NCI-H128 (cell line): ENCODE measurements around the gene TSEN54.

Source experiments
- DNase-seq: peaks from one replicate; lab custom pipeline; 2025; ENCODE audit not compliant: unreplicated experiment; lab: John Stamatoyannopoulos, UW

TSEN54 gene

GRCh38 chr17:75542728-75543336 is 26.5 kb downstream of the TSEN54 start:
- no peak for DNase-seq

GRCh38 chr17:75544250-75544649 is 27.9 kb downstream of the TSEN54 start:
- no peak for DNase-seq

GRCh38 chr17:75546181-75546580 is 29.9 kb downstream of the TSEN54 start:
- DNase-seq: no peak

- no peak for DNase-seq
These were observed 30.8 kb downstream of the TSEN54 start for GRCh38 chr17:75547091-75547490.

GRCh38 chr17:75548813-75549212 is 32.5 kb downstream of the TSEN54 start:
- DNase-seq: no peak

GRCh38 chr17:75549246-75550138 is 33.2 kb downstream of the TSEN54 start:
- peak; percentile 40 for DNase-seq

GRCh38 chr17:75550139-75550465 is 33.8 kb downstream of the TSEN54 start:
- no peak for DNase-seq

- no peak for DNase-seq
These were observed 34.9 kb downstream of the TSEN54 start for GRCh38 chr17:75551266-75551665.

- no peak for DNase-seq
These were observed 36.3 kb downstream of the TSEN54 start for GRCh38 chr17:75552425-75553294.

GRCh38 chr17:75553295-75554110 is 37.2 kb downstream of the TSEN54 start:
- DNase-seq: no peak

- no peak for DNase-seq
These were observed 39.4 kb downstream of the TSEN54 start for GRCh38 chr17:75555679-75556153.

- DNase-seq: no peak
These were observed 40.9 kb downstream of the TSEN54 start for GRCh38 chr17:75557075-75557851.

GRCh38 chr17:75557852-75558665 is 41.7 kb downstream of the TSEN54 start:
- no peak for DNase-seq

- DNase-seq: no peak
These were observed 42.6 kb downstream of the TSEN54 start for GRCh38 chr17:75558666-75559530.

- no peak for DNase-seq
These were observed 43.7 kb downstream of the TSEN54 start for GRCh38 chr17:75559958-75560533.

GRCh38 chr17:75561927-75562603 is 45.7 kb downstream of the TSEN54 start:
- DNase-seq: no peak

GRCh38 chr17:75563063-75563758 is 46.9 kb downstream of the TSEN54 start:
- no peak for DNase-seq
